ENCODE data around the gene CCL4L2.
"Not testable (repeated sequence)": the region's sequence is repeated elsewhere in the genome, so short reads cannot be mapped to it uniquely, and the experiment has no call there.

Gene CCL4L2

GRCh38 chr17:36221581-36222100 is 10.8 kb downstream of the CCL4L2 start:
- DNase-seq: peak in 2 of 4 experiments; percentile 14 to 58

- DNase-seq: peak; percentile 48 to 76 (median 66)
Observed at GRCh38 chr17:36222967-36223366, 12.1 kb downstream of the CCL4L2 start.

- not testable (repeated sequence) for DNase-seq
Observed at GRCh38 chr17:36229644-36230043, 18.8 kb downstream of the CCL4L2 start.

- DNase-seq: not testable (repeated sequence)
Observed at GRCh38 chr17:36242046-36242445, 31.2 kb downstream of the CCL4L2 start.
